Lung (tissue), 12 donors: ENCODE results near the gene TRPM3. TPM values are rescaled to one million over a fixed set of nuclear protein-coding genes. Genes with fewer than 3 reads are reported as not detected.
"Not testable (repeated sequence)": the region's sequence is repeated elsewhere in the genome, so short reads cannot be mapped to it uniquely, and the experiment has no call there.

Experiments
- ATAC-seq: fragments of 200-7000 bp; cut with Tn5 transposase; one replicate; pipeline ENCODE4 v1.9.1; 2020; ENCODE audit warnings: moderate number of reproducible peaks; ENCODE audit not compliant: insufficient read depth, low FRiP score
- DNase-seq, 3 donors: peaks; one replicate each; pipeline ENCODE4 v3.0.0-alpha.2; 2013 to 2017
- H3K27ac ChIP-seq, 2 donors: one replicate each; pipeline ENCODE4 v1.5.1; 2013; ENCODE audit warnings: mild to moderate bottlenecking in 2 of 2, moderate library complexity in 2 of 2, control low read depth in 1 of 2, inconsistent platforms in 1 of 2, low read depth in 1 of 2, low read length in 1 of 2
- H3K27me3 ChIP-seq, 3 donors: one replicate each; pipeline ENCODE4 v1.5.1; 2013; ENCODE audit warnings: low read length in 2 of 3; ENCODE audit not compliant: control insufficient read depth in 3 of 3, insufficient read depth in 3 of 3
- H3K36me3 ChIP-seq, 4 donors: one replicate each; pipeline ENCODE4 v1.5.1; 2013; ENCODE audit warnings: low read length in 4 of 4, mild to moderate bottlenecking in 1 of 4, moderate library complexity in 1 of 4; ENCODE audit not compliant: control insufficient read depth in 4 of 4, insufficient read depth in 4 of 4
- H3K4me1 ChIP-seq, 5 donors: one replicate each; pipeline ENCODE4 v1.5.1; 2013; ENCODE audit warnings: low read length in 5 of 5, mild to moderate bottlenecking in 2 of 5, moderate library complexity in 1 of 5; ENCODE audit not compliant: control insufficient read depth in 5 of 5, insufficient read depth in 5 of 5
- H3K4me3 ChIP-seq: one replicate; pipeline ENCODE4 v1.5.1; 2013; ENCODE audit warnings: mild to moderate bottlenecking, control low read depth, moderate library complexity
- H3K9ac ChIP-seq, 2 donors: one replicate each; pipeline ENCODE4 v1.5.1; 2013; ENCODE audit warnings: low read length in 2 of 2, control low read depth in 1 of 2; ENCODE audit not compliant: insufficient read depth in 1 of 2
- H3K9me3 ChIP-seq, 4 donors: one replicate each; pipeline ENCODE4 v1.5.1; 2013; ENCODE audit warnings: low read length in 3 of 4, mild to moderate bottlenecking in 1 of 4, moderate library complexity in 1 of 4; ENCODE audit not compliant: control insufficient read depth in 4 of 4, insufficient read depth in 3 of 4
- WGBS, 2 donors: extraction: QIAGEN DNeasy Blood & Tissue Kit; methylation state at CpG; one replicate each; pipeline ENCODE4 v1.1.7; 2013; 5-methylcytosine and 5-hydroxymethylcytosine counted together
- polyA plus RNA-seq, 2 donors: library from polyadenylated mRNA; stranded (reverse); fragments of 200-250 nt; gene quantifications; one replicate each; pipeline ENCODE4 v1.2.1, GENCODE V29; 2013
- total RNA-seq, 2 donors: library from RNA; depleted of rRNA in 1 of 2; stranded (reverse); fragments of >200 nt in 1 of 2; gene quantifications; one replicate each; pipeline ENCODE4 v1.2.1, GENCODE V29; 2014 to 2021
- TF ChIP-seq, protein P1 (sequence below): IDR thresholded peaks from 2 replicates; pipeline ENCODE4 v1.5.1; 2012; ENCODE audit warnings: mild to moderate bottlenecking; ENCODE audit errors: control extremely low read depth, extremely low read depth
- donor health status: control.
- donor health status: control.
- donor health status: Bipolar disorder and iron deficiency.
- donor health status: healthy.
- donor health status: DM: yes; HTN: yes; CAD: no.

Gene TRPM3
- total and polyA plus RNA-seq, 4 donors, result 0.02 to 1.4 (median 0.49) TPM; not detected in 1

DNA sequence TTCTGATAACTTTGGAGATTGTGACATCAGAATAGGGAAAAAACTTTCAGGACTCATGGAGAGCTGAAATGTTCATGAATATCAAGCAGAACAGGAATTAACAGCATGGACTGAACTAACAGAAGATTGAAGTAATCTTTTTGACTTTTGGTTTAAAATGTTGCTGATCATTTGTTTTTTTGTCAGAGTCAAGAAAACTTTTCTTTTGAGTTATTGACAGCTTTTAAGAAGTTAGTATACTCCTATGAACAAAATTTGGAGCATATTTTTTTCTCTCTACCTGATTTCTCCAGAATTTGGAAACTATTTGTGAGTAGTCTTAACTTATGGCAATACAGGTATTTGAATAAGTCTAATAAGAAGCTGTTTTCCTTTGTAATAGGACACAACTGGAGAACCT lies 462.7 kb downstream of the TRPM3 start:
- no peaks in the 10 kb centered on the region for H3K9me3 ChIP-seq
- no peaks in the 10 kb centered on the region for H3K27me3 ChIP-seq
- H3K4me3 ChIP-seq, result no peak overlapping the region
- no peak overlapping the region for H3K27ac ChIP-seq
- H3K36me3 ChIP-seq, result no peaks in the 10 kb centered on the region
- no peaks in the 10 kb centered on the region for H3K4me1 ChIP-seq
- DNase-seq (no peak), ATAC-seq (no peak)
- H3K9ac ChIP-seq, result no peak overlapping the region
- TF ChIP-seq, protein P1, sequence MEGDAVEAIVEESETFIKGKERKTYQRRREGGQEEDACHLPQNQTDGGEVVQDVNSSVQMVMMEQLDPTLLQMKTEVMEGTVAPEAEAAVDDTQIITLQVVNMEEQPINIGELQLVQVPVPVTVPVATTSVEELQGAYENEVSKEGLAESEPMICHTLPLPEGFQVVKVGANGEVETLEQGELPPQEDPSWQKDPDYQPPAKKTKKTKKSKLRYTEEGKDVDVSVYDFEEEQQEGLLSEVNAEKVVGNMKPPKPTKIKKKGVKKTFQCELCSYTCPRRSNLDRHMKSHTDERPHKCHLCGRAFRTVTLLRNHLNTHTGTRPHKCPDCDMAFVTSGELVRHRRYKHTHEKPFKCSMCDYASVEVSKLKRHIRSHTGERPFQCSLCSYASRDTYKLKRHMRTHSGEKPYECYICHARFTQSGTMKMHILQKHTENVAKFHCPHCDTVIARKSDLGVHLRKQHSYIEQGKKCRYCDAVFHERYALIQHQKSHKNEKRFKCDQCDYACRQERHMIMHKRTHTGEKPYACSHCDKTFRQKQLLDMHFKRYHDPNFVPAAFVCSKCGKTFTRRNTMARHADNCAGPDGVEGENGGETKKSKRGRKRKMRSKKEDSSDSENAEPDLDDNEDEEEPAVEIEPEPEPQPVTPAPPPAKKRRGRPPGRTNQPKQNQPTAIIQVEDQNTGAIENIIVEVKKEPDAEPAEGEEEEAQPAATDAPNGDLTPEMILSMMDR, result no peak

DNA sequence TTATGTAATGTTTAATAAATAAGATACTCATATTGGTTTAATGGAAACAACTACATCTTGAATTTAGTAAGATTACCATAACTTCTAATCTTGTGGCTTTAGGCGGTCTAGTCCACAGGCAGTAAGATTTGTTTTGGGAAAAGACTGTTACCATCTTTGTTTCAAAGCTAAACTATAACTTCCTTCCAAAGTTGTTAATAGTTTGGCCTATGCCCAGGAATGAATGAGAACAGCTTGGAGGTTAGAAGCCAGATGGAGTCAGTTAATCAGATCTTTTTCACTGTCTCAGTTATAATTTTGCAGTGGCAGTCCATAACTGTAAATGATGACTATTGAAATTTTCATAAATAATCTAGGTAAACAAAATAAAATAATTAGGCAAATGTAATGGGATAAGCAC lies 465.1 kb downstream of the TRPM3 start:
- Histone ChIP-seq H3K4me1 (no peaks in the 10 kb centered on the region), H3K9ac (no peak overlapping the region), H3K4me3 (no peak overlapping the region), H3K36me3 (no peaks in the 10 kb centered on the region), H3K27ac (no peak overlapping the region), H3K27me3 (no peaks in the 10 kb centered on the region), H3K9me3 (no peaks in the 10 kb centered on the region)
- TF ChIP-seq, protein P1, result no peak
- DNase-seq, result no peak
- no peak for ATAC-seq
- WGBS, 2 donors, result 79 to 87% methylated on average over 1 of the region's 1 CpG

DNA sequence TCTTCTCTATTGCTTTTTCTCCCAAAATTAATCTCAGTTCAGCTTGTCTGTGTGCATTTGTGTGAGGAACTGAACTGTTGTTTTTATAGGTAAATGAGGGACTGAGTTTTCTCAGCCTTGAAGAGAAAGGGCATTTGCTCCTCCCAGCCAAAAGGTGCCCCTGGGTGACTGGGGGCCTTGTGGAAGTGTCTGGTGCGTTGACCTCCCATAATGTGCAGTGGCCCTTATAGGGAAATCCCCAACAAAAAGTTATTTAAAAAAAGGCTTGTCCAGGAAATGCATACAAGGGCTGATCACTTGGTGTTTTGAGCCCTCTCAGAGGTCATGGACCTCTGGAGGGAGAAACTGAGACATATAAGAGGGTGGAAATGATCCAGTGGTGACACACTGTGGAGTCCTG lies 467.3 kb downstream of the TRPM3 start:
- Histone ChIP-seq H3K9ac (no peak overlapping the region), H3K4me1 (no peaks in the 10 kb centered on the region), H3K36me3 (no peaks in the 10 kb centered on the region), H3K27me3 (no peaks in the 10 kb centered on the region), H3K9me3 (peaks cover 0 to 2% (median 0%) of the 10 kb centered on the region in 4 donors), H3K4me3 (no peak overlapping the region), H3K27ac (no peak overlapping the region)
- WGBS, 2 donors, result 65 to 75% methylated on average over 1 of the region's 1 CpG
- ATAC-seq, result no peak
- TF ChIP-seq, protein P1, result no peak
- DNase-seq, result no peak

DNA sequence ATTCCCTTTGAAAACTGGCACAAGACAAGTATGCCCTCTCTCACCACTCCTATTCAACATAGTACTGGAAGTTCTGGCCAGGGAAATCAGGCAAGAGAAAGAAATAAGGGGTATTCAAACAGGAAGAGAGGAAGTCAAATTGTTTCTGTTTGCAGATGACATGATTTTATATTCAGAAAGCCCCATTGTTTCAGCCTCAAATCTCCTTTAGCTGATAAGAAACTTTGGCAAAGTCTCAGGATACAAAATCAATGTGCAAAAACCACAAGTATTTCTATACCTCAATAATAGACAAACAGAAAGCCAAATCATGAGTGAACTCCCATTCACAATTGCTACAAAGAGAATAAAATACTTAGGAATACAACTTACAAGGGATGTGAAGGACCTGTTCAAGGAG lies 476.8 kb downstream of the TRPM3 start:
- H3K9ac ChIP-seq, H3K27ac ChIP-seq, H3K4me3 ChIP-seq, H3K4me1 ChIP-seq, H3K27me3 ChIP-seq, DNase-seq, H3K36me3 ChIP-seq, ATAC-seq, H3K9me3 ChIP-seq: not testable (repeated sequence)
